Right lobe of liver (tissue), 4 donors: ENCODE data around the gene SIN3A.

ENCODE experiments used
- CTCF ChIP-seq, 4 donors: fragments of 200-600 bp in 3 of 4; fragments of 450-650 bp in 1 of 4; IDR thresholded peaks; one replicate each; pipeline versions ENCODE4 v1.5.1 to v1.8.0; 2016 to 2022; ENCODE audit warnings: antibody characterized with exemption in 4 of 4, mild to moderate bottlenecking in 2 of 4
- POLR2A ChIP-seq: fragments of 450-650 bp; IDR thresholded peaks from one replicate; pipeline ENCODE4 v1.6.1; 2017; ENCODE audit warnings: antibody characterized with exemption, mild to moderate bottlenecking
- donor health status: DM: no; HTN: no; CAD: no.
- donor health status: DM: no; HTN: no; CAD: no.
- donor health status: DM: no; HTN: yes; CAD: no.

- TF ChIP-seq POLR2A (no peak), CTCF (IDR thresholded peaks at IDR 0.05) (no peak)
These were observed 90.6 kb downstream of the SIN3A start for GRCh38 chr15:75360856-75361255.
